Right cardiac atrium (tissue), 5 donors: ENCODE measurements around the gene NLGN4X. TPM values are rescaled to one million over a fixed set of nuclear protein-coding genes. Genes with fewer than 3 reads are reported as not detected.
"Not testable (repeated sequence)": the region's sequence is repeated elsewhere in the genome, so short reads cannot be mapped to it uniquely, and the experiment has no call there.

Experiments used
- ATAC-seq, 2 donors: fragments of 200-7000 bp; cut with Tn5 transposase; one replicate each; pipeline versions ENCODE4 v1.8.0 to v1.9.1; 2020; ENCODE audit warnings: moderate library complexity in 2 of 2, mild to moderate bottlenecking in 1 of 2
- DNase-seq, 3 donors: peaks; one replicate each; pipeline ENCODE4 v3.0.0-alpha.2; 2020
- H3K27ac ChIP-seq: one replicate; pipeline ENCODE4 v1.5.1; 2013; ENCODE audit warnings: mild to moderate bottlenecking, low read length, control low read depth, moderate library complexity
- H3K27me3 ChIP-seq: one replicate; pipeline ENCODE4 v1.6.1; 2013; ENCODE audit not compliant: control insufficient read depth, insufficient read depth
- H3K4me1 ChIP-seq: one replicate; pipeline ENCODE4 v1.6.1; 2013; ENCODE audit warnings: low read length; ENCODE audit not compliant: control insufficient read depth, insufficient read depth
- H3K4me3 ChIP-seq: one replicate; pipeline ENCODE4 v1.5.1; 2013; ENCODE audit warnings: low read length, control low read depth
- H3K9me3 ChIP-seq: one replicate; pipeline ENCODE4 v1.6.1; 2013; ENCODE audit warnings: low read length; ENCODE audit not compliant: control insufficient read depth
- WGBS: extraction: QIAGEN DNeasy Blood & Tissue Kit; methylation state at CpG from one replicate; pipeline ENCODE4 v1.1.7; 2013; 5-methylcytosine and 5-hydroxymethylcytosine counted together
- intact Hi-C, 4 donors: fragments of 100-400 bp; cut with DNase I; formaldehyde crosslinking; loops; one replicate each; pipeline versions ENCODE4 v1.11.0 to v1.14.0; 2022 to 2023
- polyA plus RNA-seq: library from polyadenylated mRNA; stranded (reverse); fragments of 200-250 nt; gene quantifications from one replicate; pipeline ENCODE4 v1.2.3, GENCODE V29; 2013
- total RNA-seq, 4 donors: library from RNA; stranded (reverse); fragmentation: NEBNext Ultra II Directional; extraction: Animal tissue kit (Norgen Biotek cat#: 25700); gene quantifications; one replicate each; pipeline ENCODE4 v1.2.1, GENCODE V29; 2021
- donor health status: healthy with polysubstance abuse.
- donor health status: DM: no; HTN: yes; CAD: no.
- donor health status: DM: no; HTN: no; CAD: no.
- donor health status: DM: no; HTN: yes; CAD: no; lungs with severe emphysema.
- donor health status: DM: yes; HTN: yes; CAD: no.

NLGN4X gene
- total and polyA plus RNA-seq, 5 donors = 2.4 to 10.0 (median 6.7) TPM

GRCh38 chrX:5958523-5958922, 270.1 kb downstream of the NLGN4X start:
- intact Hi-C loops = no loop called here
- Histone ChIP-seq H3K9me3 (no peaks in the 10 kb centered on the region), H3K4me3 (no peak overlapping the region), H3K27me3 (no peaks in the 10 kb centered on the region), H3K4me1 (no peaks in the 10 kb centered on the region), H3K27ac (no peak overlapping the region)
- DNase-seq = no peak
- WGBS = 69% methylated on average over 2 of the region's 2 CpGs
- ATAC-seq = no peak

GRCh38 chrX:5957506-5957905, 271.2 kb downstream of the NLGN4X start:
- ATAC-seq (no peak), DNase-seq (no peak)
- no peak overlapping the region for H3K4me3 ChIP-seq
- H3K9me3 ChIP-seq = no peaks in the 10 kb centered on the region
- 47% methylated on average over 3 of the region's 3 CpGs for WGBS
- no peaks in the 10 kb centered on the region for H3K27me3 ChIP-seq
- H3K27ac ChIP-seq = no peak overlapping the region
- H3K4me1 ChIP-seq = no peaks in the 10 kb centered on the region
- intact Hi-C loops = no loop called here

- Histone ChIP-seq H3K27ac (no peak overlapping the region), H3K9me3 (no peaks in the 10 kb centered on the region), H3K4me3 (no peak overlapping the region), H3K27me3 (no peaks in the 10 kb centered on the region), H3K4me1 (no peaks in the 10 kb centered on the region)
- no peak for DNase-seq
- peak; percentile 43 to 85 for ATAC-seq
- 26% methylated on average over 6 of the region's 6 CpGs for WGBS
- intact Hi-C loops = no loop called here
These were observed 292.2 kb downstream of the NLGN4X start for GRCh38 chrX:5936438-5936837.

GRCh38 chrX:5928224-5928623, 300.4 kb downstream of the NLGN4X start:
- Histone ChIP-seq H3K27ac (no peak overlapping the region), H3K4me1 (no peaks in the 10 kb centered on the region), H3K27me3 (no peaks in the 10 kb centered on the region), H3K4me3 (no peak overlapping the region), H3K9me3 (no peaks in the 10 kb centered on the region)
- WGBS = 61% methylated on average over 2 of the region's 2 CpGs
- DNase-seq (no peak), ATAC-seq (no peak)
- intact Hi-C loops = no loop called here

GRCh38 chrX:5916945-5917344, 311.7 kb downstream of the NLGN4X start:
- intact Hi-C loops = no loop called here
- Histone ChIP-seq H3K4me1 (no peaks in the 10 kb centered on the region), H3K27me3 (no peaks in the 10 kb centered on the region), H3K4me3 (no peak overlapping the region), H3K9me3 (no peaks in the 10 kb centered on the region), H3K27ac (no peak overlapping the region)
- DNase-seq (no peak), ATAC-seq (no peak)
- 76% methylated on average over 5 of the region's 5 CpGs for WGBS

GRCh38 chrX:5915783-5916182, 312.9 kb downstream of the NLGN4X start:
- WGBS = 68% methylated on average over 1 of the region's 1 CpG
- Histone ChIP-seq H3K4me1 (no peaks in the 10 kb centered on the region), H3K9me3 (no peaks in the 10 kb centered on the region), H3K4me3 (no peak overlapping the region), H3K27me3 (no peaks in the 10 kb centered on the region), H3K27ac (no peak overlapping the region)
- intact Hi-C loops = no loop called here
- ATAC-seq (no peak), DNase-seq (no peak)

- no peak overlapping the region for H3K27ac ChIP-seq
- no peaks in the 10 kb centered on the region for H3K4me1 ChIP-seq
- 69% methylated on average over 6 of the region's 6 CpGs for WGBS
- no peak overlapping the region for H3K4me3 ChIP-seq
- H3K27me3 ChIP-seq = no peaks in the 10 kb centered on the region
- H3K9me3 ChIP-seq = no peaks in the 10 kb centered on the region
- intact Hi-C loops = no loop called here
- ATAC-seq (no peak), DNase-seq (no peak)
These were observed 321.5 kb downstream of the NLGN4X start for GRCh38 chrX:5907207-5907606.

GRCh38 chrX:5903586-5904190, 325.0 kb downstream of the NLGN4X start:
- H3K27me3 ChIP-seq, H3K4me3 ChIP-seq, H3K9me3 ChIP-seq, H3K27ac ChIP-seq, DNase-seq, intact Hi-C loops, ATAC-seq, H3K4me1 ChIP-seq: not testable (repeated sequence)
- WGBS = 85% methylated on average over 17 of the region's 18 CpGs

- H3K9me3 ChIP-seq = no peaks in the 10 kb centered on the region
- H3K4me1 ChIP-seq = no peaks in the 10 kb centered on the region
- 87% methylated on average over 9 of the region's 9 CpGs for WGBS
- no peak for ATAC-seq
- H3K27me3 ChIP-seq = no peaks in the 10 kb centered on the region
- no peak for DNase-seq
- no peak overlapping the region for H3K4me3 ChIP-seq
- no peak overlapping the region for H3K27ac ChIP-seq
- intact Hi-C loops = no loop called here
These were observed 330.2 kb downstream of the NLGN4X start for GRCh38 chrX:5898463-5898862.

- Histone ChIP-seq H3K9me3 (no peaks in the 10 kb centered on the region), H3K4me1 (no peaks in the 10 kb centered on the region), H3K27me3 (no peaks in the 10 kb centered on the region), H3K27ac (no peak overlapping the region), H3K4me3 (no peak overlapping the region)
- DNase-seq (no peak), ATAC-seq (no peak)
- intact Hi-C loops = no loop called here
- 84% methylated on average over 5 of the region's 5 CpGs for WGBS
These were observed 337.3 kb downstream of the NLGN4X start for GRCh38 chrX:5891378-5891777.

- 28% methylated on average over 12 of the region's 12 CpGs for WGBS
These were observed 351.6 kb downstream of the NLGN4X start for GRCh38 chrX:5876984-5877596.

GRCh38 chrX:5870238-5870637, 358.4 kb downstream of the NLGN4X start:
- H3K27me3 ChIP-seq = no peaks in the 10 kb centered on the region
- ATAC-seq (peak; percentile 50 to 88), DNase-seq (no peak)
- no peak overlapping the region for H3K27ac ChIP-seq
- 13% methylated on average over 3 of the region's 3 CpGs for WGBS
- H3K9me3 ChIP-seq = no peaks in the 10 kb centered on the region
- intact Hi-C loops = no loop called here
- no peaks in the 10 kb centered on the region for H3K4me1 ChIP-seq
- H3K4me3 ChIP-seq = no peak overlapping the region

More at GRCh38 chrX:5876984-5877596, 351.6 kb downstream of the NLGN4X start:
- no peak overlapping the region for H3K4me3 ChIP-seq
- no peaks in the 10 kb centered on the region for H3K9me3 ChIP-seq
- H3K4me1 ChIP-seq = no peaks in the 10 kb centered on the region
- DNase-seq = peak in 2 of 3 donors; percentile 15 to 56
- no peak for ATAC-seq
- no peak overlapping the region for H3K27ac ChIP-seq
- intact Hi-C loops = no loop called here
- no peaks in the 10 kb centered on the region for H3K27me3 ChIP-seq
